Measurements from ENCODE around the gene B3GNT8. TPM values are rescaled to one million over a fixed set of nuclear protein-coding genes. Genes with fewer than 3 reads are reported as not detected.
A peak's percentile ranks its signal among the peaks of the same experiment; 100 is the strongest.
"Not testable (repeated sequence)": the region's sequence is repeated elsewhere in the genome, so short reads cannot be mapped to it uniquely, and the experiment has no call there.

The B3GNT8 gene
- total RNA-seq, 3 donors from 2014 or later, result 28.8 to 69.4 (median 34.3) TPM

DNA sequence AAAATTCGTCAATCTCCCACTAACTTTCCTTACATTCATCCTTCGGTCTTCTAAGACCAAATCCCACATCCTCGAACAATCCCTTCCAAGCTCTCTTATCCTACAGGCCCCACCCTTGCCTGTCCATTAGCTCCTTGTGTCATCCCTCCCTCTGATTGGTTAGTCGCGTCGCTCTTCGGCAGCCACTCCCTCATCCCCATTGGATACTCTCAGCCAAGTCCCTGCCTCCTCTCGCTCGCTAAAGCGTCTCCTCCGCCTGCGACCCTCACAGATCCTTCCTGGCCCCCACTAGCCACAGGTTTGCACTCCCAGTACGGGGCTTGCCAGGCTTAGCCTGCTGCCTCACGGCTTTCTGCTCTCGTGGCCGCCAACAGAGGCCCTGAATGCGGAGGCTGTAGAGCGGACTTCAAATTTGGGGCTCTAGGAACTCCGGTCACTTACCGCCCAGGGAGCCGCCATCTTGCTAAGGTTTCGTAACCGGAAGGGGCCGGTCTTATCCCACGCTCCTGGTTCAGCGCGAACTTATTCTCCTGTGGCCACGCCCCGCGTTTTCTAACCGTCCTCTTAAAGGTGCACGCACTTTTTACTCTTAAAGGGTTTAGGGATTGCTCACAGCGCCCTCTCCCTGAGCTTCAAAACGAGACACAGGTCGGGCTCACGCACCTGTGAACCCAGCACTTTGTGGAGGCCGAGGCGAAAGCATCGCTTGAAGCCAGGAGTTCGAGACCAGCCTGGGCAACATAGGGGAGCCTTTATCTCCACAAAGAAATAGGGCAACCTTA is 12.5 kb upstream of the B3GNT8 start, which contains the start of gene DMAC2:
Gene DMAC2, minus strand, starts transcription at position 472 of the 782 bp plus-strand sequence. Its CDS starts 13 bp downstream, at position 459.
- Histone ChIP-seq H3K4me3 (peak within 1 kb of the TSS; percentile 52), H3K36me3 (ENCODE audit: low read depth) (no peaks in the 10 kb centered on the region), H3K9me3 (no peaks in the 10 kb centered on the region), H3K4me1 (ENCODE audit: low read depth) (no peaks in the 10 kb centered on the region)
- ATAC-seq (peak; percentile 96), DNase-seq (peak; percentile 95 to 99 (median 97))
- TF ChIP-seq, protein P1, sequence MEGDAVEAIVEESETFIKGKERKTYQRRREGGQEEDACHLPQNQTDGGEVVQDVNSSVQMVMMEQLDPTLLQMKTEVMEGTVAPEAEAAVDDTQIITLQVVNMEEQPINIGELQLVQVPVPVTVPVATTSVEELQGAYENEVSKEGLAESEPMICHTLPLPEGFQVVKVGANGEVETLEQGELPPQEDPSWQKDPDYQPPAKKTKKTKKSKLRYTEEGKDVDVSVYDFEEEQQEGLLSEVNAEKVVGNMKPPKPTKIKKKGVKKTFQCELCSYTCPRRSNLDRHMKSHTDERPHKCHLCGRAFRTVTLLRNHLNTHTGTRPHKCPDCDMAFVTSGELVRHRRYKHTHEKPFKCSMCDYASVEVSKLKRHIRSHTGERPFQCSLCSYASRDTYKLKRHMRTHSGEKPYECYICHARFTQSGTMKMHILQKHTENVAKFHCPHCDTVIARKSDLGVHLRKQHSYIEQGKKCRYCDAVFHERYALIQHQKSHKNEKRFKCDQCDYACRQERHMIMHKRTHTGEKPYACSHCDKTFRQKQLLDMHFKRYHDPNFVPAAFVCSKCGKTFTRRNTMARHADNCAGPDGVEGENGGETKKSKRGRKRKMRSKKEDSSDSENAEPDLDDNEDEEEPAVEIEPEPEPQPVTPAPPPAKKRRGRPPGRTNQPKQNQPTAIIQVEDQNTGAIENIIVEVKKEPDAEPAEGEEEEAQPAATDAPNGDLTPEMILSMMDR (IDR thresholded peaks at IDR 0.05), result peak; percentile 27
- intact Hi-C loops (cut with DNase I, micrococcal nuclease), result no loop called here

DNA sequence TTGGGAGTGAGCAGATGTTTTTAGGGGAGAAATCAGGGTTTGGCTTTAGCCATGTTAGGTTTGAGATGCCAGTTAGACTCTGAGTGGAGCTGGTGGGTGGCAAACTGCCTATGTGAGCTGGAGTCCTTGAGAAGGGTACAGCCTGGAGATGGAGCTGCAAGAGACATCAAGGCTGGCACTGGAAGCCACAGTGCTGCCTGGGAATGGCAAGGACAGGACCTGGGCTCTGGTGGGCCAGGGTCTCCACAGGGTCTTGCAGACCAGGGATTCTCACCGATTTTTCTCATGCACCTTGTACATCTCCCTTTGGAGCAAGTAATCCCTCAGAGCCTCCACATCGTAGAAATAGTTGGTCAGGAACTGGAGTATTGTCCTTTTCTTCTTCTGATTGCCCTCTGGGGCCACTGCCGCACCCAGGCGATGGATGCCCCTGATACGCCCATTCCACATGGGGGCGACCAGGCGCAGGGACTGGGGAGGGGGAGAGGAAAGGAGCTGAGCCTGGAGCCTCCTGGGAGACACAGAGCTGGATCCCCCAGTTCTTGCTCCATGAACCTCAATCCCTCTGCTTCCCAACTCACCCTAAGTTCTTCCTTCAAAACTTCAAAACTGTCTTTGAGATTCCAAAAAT is 10.9 kb upstream of the B3GNT8 start:
- DNase-seq, result no peak
- H3K9me3 ChIP-seq, result no peaks in the 10 kb centered on the region
- ATAC-seq, result no peak
- TF ChIP-seq, protein P1 (IDR thresholded peaks at IDR 0.05), result no peak
- no peaks in the 10 kb centered on the region for H3K36me3 ChIP-seq (ENCODE audit: low read depth)
- H3K4me3 ChIP-seq, result no peak overlapping the region
- intact Hi-C loops (cut with DNase I, micrococcal nuclease), result no loop called here
- H3K4me1 ChIP-seq (ENCODE audit: low read depth), result no peaks in the 10 kb centered on the region

DNA sequence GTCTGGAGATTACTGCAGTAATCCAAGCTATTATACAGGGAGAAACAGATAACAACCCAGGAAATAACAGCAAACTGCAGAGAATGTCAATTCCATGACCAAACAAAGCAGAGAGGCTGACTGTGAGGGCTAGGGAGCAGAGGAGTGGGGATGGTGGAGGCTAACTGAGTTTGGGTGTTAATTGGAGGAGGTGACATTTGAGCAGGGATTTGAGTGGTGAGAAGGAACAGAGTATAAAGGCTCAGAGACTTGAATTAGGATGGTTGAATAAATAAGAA is 9.4 kb upstream of the B3GNT8 start:
- TF ChIP-seq, protein P1 (IDR thresholded peaks at IDR 0.05), result no peak
- DNase-seq, result no peak
- ATAC-seq, result no peak
- no peak overlapping the region for H3K4me3 ChIP-seq
- no peaks in the 10 kb centered on the region for H3K9me3 ChIP-seq
- intact Hi-C loops (cut with DNase I, micrococcal nuclease), result no loop called here
- no peaks in the 10 kb centered on the region for H3K4me1 ChIP-seq (ENCODE audit: low read depth)
- no peaks in the 10 kb centered on the region for H3K36me3 ChIP-seq (ENCODE audit: low read depth)

DNA sequence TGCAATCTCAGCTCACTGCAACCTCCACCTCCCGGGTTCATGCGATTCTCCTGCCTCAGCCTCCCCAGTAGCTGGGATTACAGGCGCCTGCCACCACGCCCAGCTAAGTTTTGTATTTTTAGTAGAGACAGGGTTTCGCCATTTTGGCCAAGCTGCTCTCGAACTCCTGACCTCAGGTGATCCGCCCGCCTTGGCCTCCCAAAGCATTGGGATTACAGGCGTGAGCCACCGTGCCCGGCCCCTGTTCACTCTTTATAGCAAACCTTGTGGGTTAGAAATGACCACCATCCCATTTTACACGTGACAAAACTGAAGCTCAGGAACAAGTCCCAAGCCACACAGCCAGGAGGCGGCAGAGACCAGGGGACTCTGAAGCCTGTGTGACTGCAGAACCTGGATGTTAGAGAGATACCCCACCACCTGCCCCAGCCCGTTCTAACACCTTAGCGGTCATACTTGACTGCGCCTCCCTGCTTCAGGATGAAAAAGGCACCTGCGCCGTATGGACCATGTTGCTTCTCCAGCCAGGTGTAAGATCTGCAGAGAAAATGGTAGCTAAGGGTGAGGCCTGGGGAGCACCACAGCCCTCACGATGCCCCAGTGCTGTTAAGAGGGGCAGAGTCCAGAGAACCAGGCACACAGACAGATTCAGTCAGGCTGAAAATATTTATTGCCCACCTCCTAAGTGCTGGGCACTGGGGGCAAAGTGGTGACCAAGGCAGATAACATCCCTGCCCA is 8.9 kb upstream of the B3GNT8 start:
- no peaks in the 10 kb centered on the region for H3K4me1 ChIP-seq (ENCODE audit: low read depth)
- peak; percentile 9 for ATAC-seq
- H3K9me3 ChIP-seq, result no peaks in the 10 kb centered on the region
- intact Hi-C loops (cut with DNase I, micrococcal nuclease), result no loop called here
- TF ChIP-seq, protein P1 (IDR thresholded peaks at IDR 0.05), result no peak
- H3K4me3 ChIP-seq, result no peak overlapping the region
- peak in 2 of 3 donors; percentile 19 to 32 for DNase-seq
- H3K36me3 ChIP-seq (ENCODE audit: low read depth), result no peaks in the 10 kb centered on the region

DNA sequence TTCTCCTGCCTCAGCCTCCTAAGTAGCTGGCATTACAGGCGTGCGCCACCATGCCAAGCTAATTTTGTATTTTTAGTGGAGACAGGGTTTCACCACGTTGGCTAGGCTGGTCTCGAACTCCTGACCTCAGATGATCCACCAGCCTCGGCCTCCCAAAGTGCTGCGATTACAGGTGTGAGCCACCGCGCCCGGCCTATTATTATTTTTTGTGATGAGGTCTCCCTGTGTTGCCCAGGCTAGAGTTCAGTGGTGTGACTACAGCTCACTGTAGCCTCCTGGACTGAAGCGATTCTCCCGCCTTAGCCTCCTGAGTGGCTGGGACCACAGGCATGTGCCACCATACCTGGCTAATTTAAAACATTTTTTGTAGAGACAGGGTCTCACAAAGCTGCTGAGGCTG is 8.2 kb upstream of the B3GNT8 start:
- H3K4me1 ChIP-seq (ENCODE audit: low read depth); ATAC-seq; intact Hi-C loops (cut with DNase I, micrococcal nuclease); H3K4me3 ChIP-seq; H3K9me3 ChIP-seq; H3K36me3 ChIP-seq (ENCODE audit: low read depth): not testable (repeated sequence)
- DNase-seq, result peak in 2 of 3 donors; percentile 18 to 20

DNA sequence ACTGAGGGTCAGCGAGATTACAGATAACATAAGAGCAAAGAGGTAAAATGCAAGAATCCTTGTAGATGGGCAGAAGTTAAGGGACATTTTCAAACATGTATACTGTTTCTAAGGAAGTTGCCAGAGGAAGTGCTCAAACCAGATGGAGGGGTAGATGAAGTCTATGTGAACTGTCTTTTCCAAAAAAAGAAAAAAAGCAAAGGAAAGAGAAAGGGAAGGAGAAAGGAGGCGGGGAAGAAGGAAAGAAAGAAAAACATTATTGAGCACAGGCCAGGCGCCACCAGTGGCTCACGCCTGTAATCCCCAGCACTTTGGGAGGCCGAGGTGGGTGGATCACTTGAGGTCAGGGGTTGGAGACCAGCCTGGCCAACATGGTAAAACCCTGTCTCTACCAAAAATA is 7.3 kb upstream of the B3GNT8 start:
- H3K9me3 ChIP-seq, result no peaks in the 10 kb centered on the region
- ATAC-seq, result no peak
- peak in 1 of 3 donors; percentile 5 for DNase-seq
- intact Hi-C loops (cut with DNase I, micrococcal nuclease), result no loop called here
- H3K36me3 ChIP-seq (ENCODE audit: low read depth), result no peaks in the 10 kb centered on the region
- TF ChIP-seq, protein P1 (IDR thresholded peaks at IDR 0.05), result no peak
- no peak overlapping the region for H3K4me3 ChIP-seq
- no peaks in the 10 kb centered on the region for H3K4me1 ChIP-seq (ENCODE audit: low read depth)
